HG03064 (cell line): ENCODE data around the gene PGK1.
"Not testable (repeated sequence)": the region's sequence is repeated elsewhere in the genome, so short reads cannot be mapped to it uniquely, and the experiment has no call there.

ENCODE experiments used
- ATAC-seq: cut with Tn5 transposase; IDR thresholded peaks from one replicate; pipeline ENCODE4 v1.9.1; 2021; ENCODE audit warnings: low read depth; ENCODE audit not compliant: unreplicated experiment

The PGK1 gene

DNA sequence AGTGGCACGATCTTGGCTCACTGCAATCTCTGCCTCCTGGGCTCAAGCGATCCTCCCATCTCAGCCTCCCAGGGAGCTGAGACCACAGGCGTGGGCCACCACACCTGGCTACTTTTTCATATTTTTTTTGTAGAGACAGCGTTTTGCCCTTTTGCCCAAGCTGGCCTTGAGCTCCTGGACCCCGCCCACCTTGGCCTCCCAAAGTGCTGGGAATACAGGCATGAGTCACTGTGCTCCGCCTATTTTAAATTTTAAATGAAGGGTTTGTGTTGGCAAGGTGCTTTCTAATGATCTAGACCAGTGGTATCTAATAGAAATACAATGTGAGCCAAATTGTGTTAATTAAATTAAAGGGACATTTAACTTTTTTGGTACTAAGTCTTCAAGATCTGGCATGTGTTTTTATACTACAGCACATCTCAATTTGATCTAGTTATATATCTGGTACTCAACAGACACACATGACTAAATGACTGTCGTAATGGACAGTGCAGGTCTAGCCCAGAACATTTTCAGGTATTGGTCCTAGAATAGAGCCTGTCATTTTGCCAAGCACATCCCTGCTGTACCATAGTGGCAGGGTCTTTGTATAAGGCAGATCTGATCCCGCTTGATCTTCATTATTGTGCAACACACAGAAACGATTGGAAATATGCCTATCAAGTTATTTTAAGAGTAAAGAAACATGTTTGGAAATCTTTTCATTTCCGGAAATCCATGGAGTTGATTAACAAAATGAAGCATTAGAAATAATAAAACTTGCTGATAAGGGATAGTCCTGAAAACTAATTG, 7.3 kb downstream of the PGK1 start:
- no peak for ATAC-seq

DNA sequence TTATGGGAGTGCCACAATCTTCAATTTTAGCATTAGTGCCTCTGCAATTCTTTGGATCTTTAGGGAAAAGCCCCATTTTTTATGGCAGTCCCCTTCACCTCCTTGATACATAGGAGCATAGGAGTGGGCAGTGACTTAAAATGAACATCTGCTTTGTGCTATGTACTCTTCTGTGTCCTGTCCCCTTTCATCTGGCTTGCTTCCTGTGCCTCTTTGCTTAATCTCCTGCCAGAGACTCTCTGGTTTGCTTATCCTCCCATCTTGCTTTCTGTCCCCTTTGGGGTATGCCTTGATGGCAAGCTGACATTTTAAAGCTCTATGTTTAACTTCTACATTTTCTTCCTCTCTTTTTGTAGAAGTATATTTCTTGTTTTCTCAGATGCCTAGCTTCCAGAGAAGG, 12.3 kb downstream of the PGK1 start:
- no peak for ATAC-seq

DNA sequence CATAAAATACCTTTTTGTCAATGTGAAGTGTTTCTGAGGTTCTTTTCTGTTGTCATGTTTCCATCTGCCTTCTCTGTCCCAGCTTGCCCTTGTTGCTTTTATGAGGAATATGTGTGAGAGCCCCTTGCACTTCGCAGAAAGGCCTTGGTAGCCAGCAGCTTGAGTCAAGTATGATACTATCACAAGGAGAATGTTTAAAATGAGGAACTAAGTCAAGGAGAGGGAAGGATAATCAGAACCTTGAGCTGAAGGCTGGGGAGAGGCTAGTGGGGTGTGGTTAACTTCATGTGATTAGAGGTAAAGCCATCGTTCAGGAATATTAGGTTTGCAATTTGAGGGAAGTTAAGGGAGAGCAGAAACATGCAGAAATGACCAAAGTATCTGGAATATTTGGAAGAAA, 12.7 kb downstream of the PGK1 start:
- ATAC-seq: no peak

DNA sequence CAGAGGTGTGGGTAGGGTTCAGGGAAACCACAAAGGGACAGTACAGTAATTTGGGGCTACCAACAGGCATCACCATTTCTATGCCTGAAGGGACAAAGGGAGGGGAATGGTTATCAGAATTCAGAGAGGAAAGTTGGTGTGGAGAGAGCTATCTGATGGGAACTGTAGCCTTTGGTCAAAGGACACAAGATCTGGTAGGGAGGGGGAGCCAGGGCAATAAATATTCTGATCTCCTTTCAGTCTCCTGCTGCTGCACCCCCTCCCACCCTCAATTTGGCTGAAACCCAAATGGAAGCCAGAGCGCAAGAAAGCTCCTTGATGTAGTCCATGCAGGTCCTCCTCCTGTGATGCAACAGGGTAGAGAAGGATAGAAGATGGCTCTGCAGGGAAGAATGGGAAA, 14.6 kb downstream of the PGK1 start:
- ATAC-seq: no peak

DNA sequence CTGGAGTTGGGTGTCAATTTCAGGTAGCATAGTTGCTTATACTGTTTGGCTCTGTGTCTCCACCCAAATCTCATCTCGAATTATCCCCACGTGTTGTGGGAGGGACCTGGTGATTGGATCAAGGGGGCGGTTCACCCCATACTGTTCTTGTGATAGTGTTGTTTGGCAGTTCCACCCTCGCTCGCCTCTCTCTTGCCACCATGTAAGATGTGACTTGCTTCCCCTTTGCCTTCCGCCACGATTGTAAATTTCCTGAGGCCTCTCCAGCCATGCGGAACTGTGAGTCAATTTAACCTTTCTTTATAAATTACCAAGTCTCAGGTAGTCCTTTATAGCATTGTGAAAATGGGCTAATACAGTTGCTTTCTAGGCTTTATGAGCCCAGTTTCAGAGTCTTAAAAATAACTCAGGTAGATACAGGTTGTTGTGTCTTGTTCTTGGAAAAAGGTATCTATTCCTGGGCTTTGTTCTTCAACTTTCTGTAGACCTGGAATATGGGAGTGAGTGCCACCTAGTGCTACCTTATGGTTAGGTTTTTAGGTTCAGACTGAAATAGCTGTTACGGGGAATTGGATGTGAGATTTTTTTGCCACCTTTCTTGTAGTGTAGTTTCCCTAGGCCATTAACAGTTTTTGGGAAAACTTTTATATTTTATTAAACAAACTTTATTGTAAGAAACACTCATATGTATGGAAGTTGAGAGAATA, 15.6 kb downstream of the PGK1 start:
- no peak for ATAC-seq

DNA sequence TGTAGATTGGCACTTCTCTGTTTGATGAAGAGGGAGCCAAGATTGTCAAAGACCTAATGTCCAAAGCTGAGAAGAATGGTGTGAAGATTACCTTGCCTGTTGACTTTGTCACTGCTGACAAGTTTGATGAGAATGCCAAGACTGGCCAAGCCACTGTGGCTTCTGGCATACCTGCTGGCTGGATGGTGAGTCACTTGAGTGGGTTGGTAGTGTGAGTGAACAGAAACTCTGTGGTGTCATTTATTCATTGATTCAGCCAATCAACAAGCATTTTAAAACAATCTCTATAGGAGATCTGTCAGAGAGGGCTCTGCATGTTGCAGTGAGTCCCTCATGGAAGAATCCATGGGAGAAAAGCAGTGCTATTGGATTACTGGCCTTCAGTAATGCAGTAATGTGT, 19.1 kb downstream of the PGK1 start:
- ATAC-seq: no peak

DNA sequence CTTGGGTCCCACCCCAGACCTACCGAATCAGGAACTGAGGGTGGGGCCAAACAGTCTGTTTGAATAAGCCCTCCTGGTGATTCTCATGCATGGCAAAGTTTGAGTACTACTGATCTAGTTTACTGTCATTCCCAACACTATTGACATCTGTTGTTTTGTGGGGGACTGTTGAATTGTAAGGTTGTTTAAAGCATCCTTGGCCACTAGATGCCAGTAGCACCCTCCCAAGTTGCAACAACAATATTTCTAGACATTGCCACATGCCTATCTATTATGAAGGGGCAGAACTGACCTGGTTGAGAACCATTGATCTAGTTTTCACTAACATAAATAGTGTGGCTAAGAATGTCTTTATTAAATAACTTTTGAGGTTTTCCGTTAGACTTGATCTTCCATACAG, 20.3 kb downstream of the PGK1 start:
- ATAC-seq: no peak

DNA sequence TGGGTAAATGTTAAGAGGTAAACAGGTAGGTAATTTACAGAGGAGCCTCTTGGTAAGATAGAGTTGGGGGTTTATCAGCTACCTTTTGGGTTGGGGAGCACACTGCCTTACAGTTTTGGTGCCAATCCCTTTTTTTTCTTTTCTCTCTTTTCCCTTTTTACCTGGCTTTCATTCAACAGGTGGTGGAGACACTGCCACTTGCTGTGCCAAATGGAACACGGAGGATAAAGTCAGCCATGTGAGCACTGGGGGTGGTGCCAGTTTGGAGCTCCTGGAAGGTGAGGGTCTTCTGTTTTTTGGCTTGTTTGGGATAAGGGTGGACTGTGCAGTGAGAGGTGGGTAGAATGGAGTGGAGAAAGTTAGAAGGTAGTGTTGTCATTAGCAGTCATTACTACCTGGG, 21.1 kb downstream of the PGK1 start:
- ATAC-seq: no peak

DNA sequence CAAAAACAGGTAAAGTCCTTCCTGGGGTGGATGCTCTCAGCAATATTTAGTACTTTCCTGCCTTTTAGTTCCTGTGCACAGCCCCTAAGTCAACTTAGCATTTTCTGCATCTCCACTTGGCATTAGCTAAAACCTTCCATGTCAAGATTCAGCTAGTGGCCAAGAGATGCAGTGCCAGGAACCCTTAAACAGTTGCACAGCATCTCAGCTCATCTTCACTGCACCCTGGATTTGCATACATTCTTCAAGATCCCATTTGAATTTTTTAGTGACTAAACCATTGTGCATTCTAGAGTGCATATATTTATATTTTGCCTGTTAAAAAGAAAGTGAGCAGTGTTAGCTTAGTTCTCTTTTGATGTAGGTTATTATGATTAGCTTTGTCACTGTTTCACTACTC, 21.7 kb downstream of the PGK1 start:
- ATAC-seq: not testable (repeated sequence)

DNA sequence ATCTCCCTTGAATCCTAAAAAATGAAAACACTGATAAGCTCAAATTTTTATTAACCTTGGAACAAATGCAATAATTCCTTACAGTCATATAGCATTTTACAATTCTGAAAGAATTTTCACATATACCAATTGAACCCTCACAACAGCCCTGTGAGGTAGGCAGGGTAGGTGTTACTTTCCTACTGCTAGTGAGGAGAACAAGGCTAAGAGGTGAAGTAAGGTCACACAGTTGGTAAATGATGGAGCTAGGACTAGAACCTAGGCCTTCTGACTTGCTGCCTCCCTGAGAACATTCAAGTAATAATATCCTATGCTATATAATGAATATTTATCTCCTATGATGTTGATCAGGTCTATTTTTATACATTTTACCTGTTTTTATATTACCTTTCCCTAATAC, 25.7 kb downstream of the PGK1 start:
- ATAC-seq: no peak

DNA sequence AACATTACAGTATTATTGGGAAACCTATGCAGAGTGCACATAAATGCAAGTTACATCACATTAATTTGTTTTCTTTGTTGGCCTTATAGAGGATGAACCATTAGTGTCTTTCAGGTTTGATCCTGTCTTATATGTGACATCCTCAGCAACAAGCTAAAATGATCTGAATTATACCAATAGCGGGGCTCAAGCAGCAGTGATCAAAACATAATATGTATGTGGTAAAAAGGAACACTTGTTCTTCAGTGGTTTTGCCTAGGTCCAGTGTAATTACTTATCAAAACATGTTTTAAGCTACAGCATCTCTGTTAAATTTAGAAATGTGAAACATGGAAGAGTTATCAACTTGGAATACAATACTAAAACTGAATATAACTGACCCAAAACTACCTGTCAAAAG, 26.3 kb downstream of the PGK1 start:
- ATAC-seq: no peak

DNA sequence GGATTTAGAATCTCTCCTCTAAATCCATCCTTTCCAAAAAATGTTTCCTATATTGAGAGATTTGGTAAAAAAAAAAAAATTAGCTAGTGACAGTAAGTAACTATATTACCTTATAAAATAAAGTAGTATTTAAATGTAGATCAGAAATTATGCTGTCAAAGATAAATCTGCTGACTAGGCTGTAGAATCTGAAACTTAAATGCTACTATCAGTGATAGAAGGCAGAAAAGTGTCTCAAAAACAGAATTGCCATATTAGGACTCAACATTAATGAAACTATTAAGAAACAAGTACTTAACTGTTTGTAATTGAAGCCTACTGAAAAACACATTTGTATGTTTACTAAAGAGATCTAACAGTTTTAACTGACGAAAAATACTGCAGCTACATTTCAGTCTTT, 27.1 kb downstream of the PGK1 start:
- ATAC-seq: no peak

DNA sequence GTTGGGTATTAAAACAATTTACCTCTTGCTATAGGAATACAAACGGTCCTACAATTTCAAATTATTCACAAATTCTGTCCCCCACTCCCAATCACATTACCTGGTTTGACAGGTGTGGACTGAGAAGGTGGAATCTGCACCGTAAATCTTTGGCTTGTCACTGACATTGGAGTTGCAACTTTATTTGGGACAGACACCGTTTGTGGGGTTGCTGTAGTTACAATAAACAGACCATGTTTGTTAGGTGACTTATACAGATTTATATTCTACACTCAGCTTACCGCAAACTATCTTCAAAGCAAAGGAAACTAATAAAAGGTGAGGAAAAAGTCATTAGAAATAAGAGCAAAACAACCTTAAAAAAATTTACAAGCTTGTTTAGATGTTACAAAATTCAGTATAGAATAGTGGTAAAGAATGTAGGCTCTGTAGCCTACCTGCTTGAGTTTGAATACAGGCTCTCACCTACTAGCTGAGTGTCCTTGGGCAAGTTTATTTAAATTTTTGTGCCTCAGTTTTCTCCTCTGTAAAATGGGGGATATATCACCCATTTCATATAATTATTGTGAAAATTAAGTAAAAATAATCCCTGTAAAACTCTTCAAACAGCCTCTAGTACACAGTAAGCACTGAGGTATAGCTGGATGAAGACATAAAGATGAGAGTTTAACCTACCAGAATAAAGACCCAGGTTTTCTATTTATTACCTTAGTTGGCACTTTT, 29.4 kb downstream of the PGK1 start:
- no peak for ATAC-seq

DNA sequence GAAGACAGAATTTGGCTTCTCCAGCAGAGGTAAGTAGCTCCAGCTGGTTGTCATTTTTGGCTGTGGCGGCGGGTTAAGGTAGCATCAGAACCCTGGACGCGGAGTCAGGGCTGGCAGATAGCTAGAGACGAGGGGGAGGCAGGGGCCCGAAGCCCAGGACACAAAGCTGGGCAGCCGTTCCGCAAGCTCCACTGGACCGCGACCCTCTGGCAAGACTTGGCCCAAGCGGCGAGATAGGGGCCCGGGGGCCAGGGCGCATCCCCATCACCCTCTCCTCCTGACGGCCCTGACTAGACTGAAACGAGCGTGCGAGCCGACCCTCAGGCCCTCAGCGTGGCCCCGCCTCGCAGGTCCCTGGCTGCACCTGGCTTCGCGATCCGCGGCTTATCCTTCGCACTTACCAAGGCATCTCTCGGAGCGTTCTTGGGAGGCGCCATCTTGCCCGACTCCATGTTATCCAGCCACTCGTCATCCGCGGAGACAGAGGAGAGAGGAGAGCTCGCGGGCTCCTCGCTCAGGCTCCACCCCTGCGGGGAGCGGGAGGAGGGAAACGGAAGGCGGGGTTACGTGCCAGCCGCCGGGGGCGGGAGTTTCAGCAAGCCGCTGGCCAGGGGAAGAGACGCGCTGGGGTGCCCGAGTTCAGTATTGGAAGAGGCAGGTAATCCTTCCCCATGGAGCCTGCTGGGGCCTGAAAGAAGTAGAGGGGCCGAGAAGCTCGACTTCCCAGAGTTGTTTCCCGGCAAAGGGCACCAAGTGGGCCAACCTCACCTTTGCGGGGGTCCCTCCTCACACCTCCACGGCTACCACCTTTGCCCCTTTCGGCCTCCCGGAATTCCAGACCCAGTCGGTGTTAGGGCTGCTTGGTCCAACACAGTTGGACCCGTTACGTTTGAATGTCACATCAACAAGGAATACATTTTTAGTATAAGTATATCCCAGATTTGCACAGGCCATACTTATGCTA, 35.4 kb downstream of the PGK1 start, which contains the start of gene TAF9B:
TAF9B (minus strand) TSS at position 491 of the 964 bp plus-strand sequence; CDS start at position 452, 39 bp downstream.
- ATAC-seq: peak; percentile 88

DNA sequence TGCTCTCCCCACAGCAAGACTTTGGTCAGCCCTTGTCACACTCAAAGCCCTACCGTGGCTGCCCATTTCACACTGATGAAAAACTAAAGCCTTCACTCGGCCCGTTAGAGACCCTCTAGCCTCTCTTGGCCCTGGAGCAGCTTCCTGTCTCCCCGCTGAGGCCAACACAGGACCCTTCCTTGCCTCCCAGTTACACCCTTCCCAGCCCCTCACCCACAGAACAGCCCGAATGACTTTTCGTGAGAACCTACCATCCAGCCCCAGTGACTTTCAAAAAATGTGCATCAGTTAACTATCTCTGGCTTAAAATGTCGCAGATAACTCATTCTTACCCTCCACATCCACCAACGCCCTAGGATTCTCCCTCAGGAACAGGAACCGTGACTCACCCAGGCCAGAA, 36.2 kb downstream of the PGK1 start:
- no peak for ATAC-seq

DNA sequence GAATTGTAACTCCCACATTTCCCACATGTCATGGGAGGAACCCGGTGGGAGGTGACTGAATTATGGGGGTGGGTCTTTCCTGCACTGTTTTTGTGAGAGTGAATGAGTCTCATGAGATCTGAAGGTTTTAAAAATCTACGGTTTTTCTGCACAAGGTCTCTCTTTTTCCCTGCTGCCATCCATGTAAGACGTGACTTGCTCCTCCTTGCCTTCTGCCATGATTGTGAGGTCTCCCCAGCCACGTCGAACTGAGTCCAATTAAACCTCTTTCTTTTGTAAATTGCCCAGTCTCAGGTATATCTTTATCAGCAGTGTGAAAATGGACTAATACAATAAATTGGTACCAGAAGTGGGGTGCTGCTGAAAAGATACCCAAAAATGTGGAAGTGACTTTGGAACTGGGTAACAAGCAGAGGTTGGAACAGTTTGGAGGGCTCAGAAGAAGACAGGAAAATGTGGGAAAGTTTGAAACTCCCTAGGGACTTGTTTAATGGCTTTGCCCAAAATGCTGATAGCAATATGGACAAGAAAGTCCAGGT, 43.0 kb downstream of the PGK1 start:
- not testable (repeated sequence) for ATAC-seq

DNA sequence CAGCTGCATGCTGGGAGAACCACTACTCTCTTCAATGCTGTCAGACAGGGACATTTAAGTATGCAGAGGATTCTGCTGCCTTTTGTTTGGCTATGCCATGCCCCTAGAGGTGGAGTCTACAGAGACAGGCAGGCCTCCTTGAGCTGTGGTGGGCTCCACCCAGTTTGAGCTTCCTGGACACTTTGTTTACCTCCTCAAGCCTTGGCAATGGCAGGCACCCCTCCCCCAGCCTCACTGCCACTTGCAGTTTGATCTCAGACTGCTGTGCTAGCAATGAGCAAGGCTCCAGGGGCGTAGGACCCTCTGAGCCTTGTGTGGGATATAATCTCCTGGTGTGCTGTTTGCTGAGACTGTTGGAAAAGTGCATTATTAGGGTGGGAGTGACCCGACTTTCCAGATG, 53.3 kb downstream of the PGK1 start:
- ATAC-seq: not testable (repeated sequence)

DNA sequence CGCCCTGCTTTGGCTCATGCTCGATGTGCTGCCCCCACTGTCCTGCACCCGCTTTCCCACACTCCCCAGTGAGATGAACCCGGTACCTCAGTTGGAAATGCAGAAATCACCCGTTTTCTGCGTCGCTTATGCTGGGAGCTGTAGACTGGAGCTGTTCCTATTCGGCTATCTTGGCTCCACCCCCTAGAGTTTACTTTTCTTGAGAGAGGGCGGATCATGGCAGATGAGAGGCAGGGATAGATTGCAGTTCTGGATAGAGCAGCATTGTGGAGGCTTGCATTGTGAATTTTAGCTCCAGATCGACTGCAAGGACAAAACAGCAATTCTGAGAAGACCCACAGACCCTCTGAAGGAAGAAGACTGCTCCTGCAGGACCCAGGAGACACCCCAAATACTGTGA, 53.8 kb downstream of the PGK1 start:
- ATAC-seq: not testable (repeated sequence)

DNA sequence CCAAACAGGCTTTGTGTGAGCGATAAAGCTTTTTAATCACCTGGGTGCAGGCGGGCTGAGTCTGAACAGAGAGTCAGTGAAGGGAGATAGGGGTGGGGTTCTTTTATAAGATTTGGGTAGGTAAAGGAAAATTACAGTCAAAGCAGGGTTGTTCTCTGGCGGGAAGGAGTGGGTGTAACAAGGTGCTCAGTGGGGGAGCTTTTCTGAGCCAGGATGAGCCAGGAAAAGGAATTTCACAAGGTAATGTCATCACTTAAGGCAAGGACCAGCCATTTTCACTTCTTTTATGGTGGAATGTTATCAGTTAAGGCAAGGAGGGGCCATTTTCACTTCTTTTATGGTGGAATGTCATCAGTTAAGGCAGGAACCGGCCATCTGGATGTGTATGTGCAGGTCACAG, 56.7 kb downstream of the PGK1 start:
- not testable (repeated sequence) for ATAC-seq

DNA sequence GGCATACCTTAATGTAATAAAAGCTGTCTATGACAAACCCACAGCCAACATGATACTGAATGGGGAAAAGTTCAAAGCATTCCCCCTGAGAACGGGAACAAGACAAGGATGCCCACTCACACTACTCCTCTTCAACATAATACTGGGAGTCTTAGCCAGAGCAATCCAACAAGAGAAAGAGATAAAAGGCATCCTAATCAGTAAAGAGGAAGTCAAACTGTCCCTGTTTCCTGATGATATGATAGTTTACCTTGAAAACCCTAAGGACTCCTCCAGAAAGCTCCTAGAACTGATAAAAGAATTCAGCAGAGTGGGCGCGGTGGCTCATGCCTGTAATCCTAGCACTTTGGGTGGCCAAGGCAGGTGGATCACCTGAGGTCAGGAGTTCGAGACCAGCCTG, 59.1 kb downstream of the PGK1 start:
- not testable (repeated sequence) for ATAC-seq
